BE2C (cell line): ENCODE results near the gene IPO9. TPM values are rescaled to one million over a fixed set of nuclear protein-coding genes. Genes with fewer than 3 reads are reported as not detected.

Experiments
- DNase-seq: peaks from one replicate; pipeline ENCODE4 v3.0.0-alpha.2; 2020
- H3K27me3 ChIP-seq: fragments of 250-450 bp; sonication (Bioruptor Pico); 2 replicates; pipeline ENCODE4 v1.5.1; 2020; ENCODE audit warnings: mild to moderate bottlenecking
- H3K36me3 ChIP-seq: fragments of 250-450 bp; sonication (Bioruptor Pico); 2 replicates; pipeline ENCODE4 v1.5.1; 2020; ENCODE audit warnings: mild to moderate bottlenecking
- H3K4me1 ChIP-seq: fragments of 250-450 bp; sonication (Bioruptor Pico); 2 replicates; pipeline ENCODE4 v1.5.1; 2020
- H3K4me3 ChIP-seq: 2 replicates; pipeline ENCODE4 v1.5.1; 2011; ENCODE audit warnings: low read depth, low read length
- H3K9me3 ChIP-seq: fragments of 250-450 bp; sonication (Bioruptor Pico); 2 replicates; pipeline ENCODE4 v1.5.1; 2020
- CTCF ChIP-seq: IDR thresholded peaks from 2 replicates; pipeline ENCODE4 v1.5.1; 2012; ENCODE audit warnings: mild to moderate bottlenecking, low read depth, low read length
- polyA plus RNA-seq: library from polyadenylated mRNA; unstranded; fragments of >200 nt; gene quantifications from one replicate; pipeline ENCODE4 v1.2.1, GENCODE V29; 2012; ENCODE audit warnings: low read depth, missing spikeins; ENCODE audit not compliant: insufficient read length, insufficient read depth

The IPO9 gene
- polyA plus RNA-seq = 39.1 TPM

GRCh38 chr1:201828820-201829774 is at the start of gene IPO9:
TSS of gene IPO9 (plus strand) at chr1:201829157. CDS start at chr1:201829210, 53 bp downstream.
- Histone ChIP-seq H3K4me3 (peak within 1 kb of the TSS; percentile 86), H3K36me3 (peaks cover 2% of the 10 kb centered on the region), H3K27me3 (no peaks in the 10 kb centered on the region), H3K4me1 (peaks cover 3% of the 10 kb centered on the region), H3K9me3 (no peaks in the 10 kb centered on the region)
- DNase-seq = peak; percentile 96
- peak; percentile 88 for TF ChIP-seq CTCF

GRCh38 chr1:201779351-201779880 is 49.5 kb upstream of the IPO9 start:
- TF ChIP-seq CTCF = no peak
- H3K4me3 ChIP-seq = no peak overlapping the region
- H3K4me1 ChIP-seq = no peaks in the 10 kb centered on the region
- no peak for DNase-seq
- H3K9me3 ChIP-seq = no peaks in the 10 kb centered on the region
- H3K27me3 ChIP-seq = no peaks in the 10 kb centered on the region
- H3K36me3 ChIP-seq = peaks cover 19% of the 10 kb centered on the region

GRCh38 chr1:201780952-201781351 is 48.0 kb upstream of the IPO9 start:
- no peak for TF ChIP-seq CTCF
- H3K27me3 ChIP-seq = no peaks in the 10 kb centered on the region
- DNase-seq = no peak
- no peaks in the 10 kb centered on the region for H3K9me3 ChIP-seq
- H3K4me1 ChIP-seq = no peaks in the 10 kb centered on the region
- H3K36me3 ChIP-seq = peaks cover 19% of the 10 kb centered on the region
- no peak overlapping the region for H3K4me3 ChIP-seq

GRCh38 chr1:201781437-201781836 is 47.5 kb upstream of the IPO9 start:
- Histone ChIP-seq H3K4me1 (no peaks in the 10 kb centered on the region), H3K36me3 (peaks cover 19% of the 10 kb centered on the region), H3K9me3 (no peaks in the 10 kb centered on the region), H3K4me3 (no peak overlapping the region), H3K27me3 (no peaks in the 10 kb centered on the region)
- TF ChIP-seq CTCF = no peak
- no peak for DNase-seq

GRCh38 chr1:201782353-201782752 is 46.6 kb upstream of the IPO9 start:
- H3K4me3 ChIP-seq = no peak overlapping the region
- no peaks in the 10 kb centered on the region for H3K27me3 ChIP-seq
- no peak for DNase-seq
- peaks cover 19% of the 10 kb centered on the region for H3K36me3 ChIP-seq
- H3K4me1 ChIP-seq = no peaks in the 10 kb centered on the region
- TF ChIP-seq CTCF = no peak
- no peaks in the 10 kb centered on the region for H3K9me3 ChIP-seq

- Histone ChIP-seq H3K9me3 (no peaks in the 10 kb centered on the region), H3K4me1 (no peaks in the 10 kb centered on the region), H3K27me3 (no peaks in the 10 kb centered on the region), H3K36me3 (peaks cover 19% of the 10 kb centered on the region), H3K4me3 (no peak overlapping the region)
- no peak for TF ChIP-seq CTCF
- DNase-seq = no peak
Observed at GRCh38 chr1:201783058-201783457, 45.9 kb upstream of the IPO9 start.
